ENCODE measurements around the gene CAPG.
"Not testable (repeated sequence)": the region's sequence is repeated elsewhere in the genome, so short reads cannot be mapped to it uniquely, and the experiment has no call there.

The CAPG gene

GRCh38 chr2:85409845-85410583, at the start of gene CAPG:
CAPG (minus strand) TSS chr2:85410366; CDS start chr2:85402145, 8,221 bp downstream.
- no peak for DNase-seq

GRCh38 chr2:85459771-85460170, 49.6 kb upstream of the CAPG start:
- no peak for DNase-seq

- DNase-seq, result no peak
These were observed 48.7 kb upstream of the CAPG start for GRCh38 chr2:85458601-85459563.

- DNase-seq, result no peak
These were observed 47.7 kb upstream of the CAPG start for GRCh38 chr2:85457877-85458316.

GRCh38 chr2:85457043-85457442, 46.9 kb upstream of the CAPG start:
- no peak for DNase-seq

GRCh38 chr2:85455552-85456090, 45.5 kb upstream of the CAPG start:
- no peak for DNase-seq

- DNase-seq, result no peak
These were observed 43.4 kb upstream of the CAPG start for GRCh38 chr2:85453571-85453970.

- DNase-seq, result no peak
These were observed 42.1 kb upstream of the CAPG start for GRCh38 chr2:85452237-85452636.

GRCh38 chr2:85449214-85449588, 39.0 kb upstream of the CAPG start:
- no peak for DNase-seq

- no peak for DNase-seq
These were observed 38.5 kb upstream of the CAPG start for GRCh38 chr2:85448461-85449213.

- DNase-seq, result no peak
These were observed 37.0 kb upstream of the CAPG start for GRCh38 chr2:85447222-85447585.

GRCh38 chr2:85446296-85447221, 36.4 kb upstream of the CAPG start:
- DNase-seq, result no peak

- no peak for DNase-seq
These were observed 35.4 kb upstream of the CAPG start for GRCh38 chr2:85445316-85446295.

- no peak for DNase-seq
These were observed 34.5 kb upstream of the CAPG start for GRCh38 chr2:85444629-85445172.

GRCh38 chr2:85441864-85442263, 31.7 kb upstream of the CAPG start:
- DNase-seq, result no peak

- DNase-seq, result no peak
These were observed 30.6 kb upstream of the CAPG start for GRCh38 chr2:85440729-85441128.

- DNase-seq, result no peak
These were observed 29.8 kb upstream of the CAPG start for GRCh38 chr2:85439986-85440385.

GRCh38 chr2:85439569-85439968, 29.4 kb upstream of the CAPG start:
- DNase-seq, result not testable (repeated sequence)

GRCh38 chr2:85439025-85439472, 28.9 kb upstream of the CAPG start:
- DNase-seq, result no peak

Data from NCI-H187 treated with DMSO at 0.1 percent for 48 hours (cell line).